Left renal pelvis (tissue), 4 donors: ENCODE data around the gene ODAD2. TPM values are rescaled to one million over a fixed set of nuclear protein-coding genes. Genes with fewer than 3 reads are reported as not detected.

Experiments
- DNase-seq, 4 donors: peaks; one replicate each; pipeline ENCODE4 v3.0.0-alpha.2; 2013; ENCODE audit warnings: low read depth in 4 of 4, low spot score in 3 of 4
- polyA plus RNA-seq, 4 donors: library from polyadenylated mRNA; unstranded; fragments of 120-200 nt; gene quantifications; one replicate each; pipeline ENCODE4 v1.2.1, GENCODE V29; 2013; ENCODE audit not compliant: insufficient read length in 4 of 4

The ODAD2 gene
- polyA plus RNA-seq, 4 donors, result 0.89 to 3.2 (median 1.6) TPM

GRCh38 chr10:27865221-27865635 is 133.7 kb downstream of the ODAD2 start:
- DNase-seq, result no peak

- no peak for DNase-seq
Measured at GRCh38 chr10:27861781-27862180, 137.1 kb downstream of the ODAD2 start.

- no peak for DNase-seq
Measured at GRCh38 chr10:27857616-27858015, 141.3 kb downstream of the ODAD2 start.

GRCh38 chr10:27844223-27844622 is 154.7 kb downstream of the ODAD2 start:
- DNase-seq, result no peak

GRCh38 chr10:27838901-27839300 is 160.0 kb downstream of the ODAD2 start:
- DNase-seq, result no peak

- no peak for DNase-seq
Measured at GRCh38 chr10:27838361-27838760, 160.5 kb downstream of the ODAD2 start.

GRCh38 chr10:27834476-27834875 is 164.4 kb downstream of the ODAD2 start:
- no peak for DNase-seq

GRCh38 chr10:27833792-27834191 is 165.1 kb downstream of the ODAD2 start:
- DNase-seq, result no peak

- DNase-seq, result no peak
Measured at GRCh38 chr10:27832826-27833225, 166.1 kb downstream of the ODAD2 start.

- DNase-seq, result no peak
Measured at GRCh38 chr10:27826369-27826768, 172.5 kb downstream of the ODAD2 start.

- DNase-seq, result no peak
Measured at GRCh38 chr10:27822301-27822700, 176.6 kb downstream of the ODAD2 start.

- DNase-seq, result no peak
Measured at GRCh38 chr10:27820637-27821036, 178.2 kb downstream of the ODAD2 start.

- DNase-seq, result no peak
Measured at GRCh38 chr10:27819781-27820531, 178.9 kb downstream of the ODAD2 start.

- DNase-seq, result no peak
Measured at GRCh38 chr10:27816320-27816719, 182.6 kb downstream of the ODAD2 start.

- no peak for DNase-seq
Measured at GRCh38 chr10:27815846-27816245, 183.0 kb downstream of the ODAD2 start.

GRCh38 chr10:27815261-27815660 is 183.6 kb downstream of the ODAD2 start:
- DNase-seq, result no peak

- no peak for DNase-seq
Measured at GRCh38 chr10:27805180-27805579, 193.7 kb downstream of the ODAD2 start.

- DNase-seq, result no peak
Measured at GRCh38 chr10:27804136-27804535, 194.7 kb downstream of the ODAD2 start.

- DNase-seq, result no peak
Measured at GRCh38 chr10:27801171-27801785, 197.6 kb downstream of the ODAD2 start.

GRCh38 chr10:27799046-27799445 is 199.8 kb downstream of the ODAD2 start:
- no peak for DNase-seq

GRCh38 chr10:27794157-27794556 is 204.7 kb downstream of the ODAD2 start:
- no peak for DNase-seq

- DNase-seq, result no peak
Measured at GRCh38 chr10:27792216-27792615, 206.7 kb downstream of the ODAD2 start.
